ENCODE results near the gene ZNF28. TPM values are rescaled to one million over a fixed set of nuclear protein-coding genes. Genes with fewer than 3 reads are reported as not detected.
"Not testable (repeated sequence)": the region's sequence is repeated elsewhere in the genome, so short reads cannot be mapped to it uniquely, and the experiment has no call there.

ZNF28 gene
- total RNA-seq, 1 experiment from 2014 or later: 10.5 TPM

DNA sequence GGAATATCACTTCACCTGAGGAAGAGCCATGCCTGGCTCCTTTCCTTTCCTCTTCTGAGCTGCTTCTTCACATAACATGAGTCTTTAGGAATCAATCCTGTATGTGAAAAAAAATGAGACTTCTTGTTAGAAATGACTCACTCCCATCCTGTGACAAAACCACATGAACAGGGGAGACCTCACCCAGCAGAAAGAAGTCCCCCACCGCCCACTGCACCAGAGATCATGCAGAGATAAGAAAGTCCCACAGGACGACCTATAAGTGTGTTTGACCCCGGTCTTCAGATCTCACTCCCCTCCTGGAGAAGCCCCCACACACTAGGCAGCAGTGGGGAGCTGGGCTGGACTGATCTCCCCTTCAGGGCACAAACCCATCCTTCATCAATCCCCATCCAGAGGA lies 42.6 kb downstream of the ZNF28 start:
- no peak for DNase-seq (ENCODE audit: low spot score)

- DNase-seq (ENCODE audit: low spot score): not testable (repeated sequence)
Observed at GRCh38 chr19:52756447-52756846, 65.0 kb downstream of the ZNF28 start.

GRCh38 chr19:52749780-52750179 lies 71.7 kb downstream of the ZNF28 start:
- no peak for DNase-seq (ENCODE audit: low spot score)

GRCh38 chr19:52748336-52748950 lies 73.0 kb downstream of the ZNF28 start:
- DNase-seq (ENCODE audit: low spot score): peak; percentile 22

Other genes starting within 250 kb of the ZNF28 start
- 57.1 and 57.3 TPM in 2 replicates for gene ZNF83, start 183.3 kb downstream of the ZNF28 start, total RNA-seq (2014; rRNA removed; shearing (Covaris generic))
- 9.7 and 11.7 TPM in 2 replicates for gene ZNF611, start 86.6 kb downstream of the ZNF28 start, total RNA-seq (2014; rRNA removed; shearing (Covaris generic))
- 0.12 TPM in 1 of 2 replicates, not detected in the other for gene ZNF600, start 34.8 kb downstream of the ZNF28 start, total RNA-seq (2014; rRNA removed; shearing (Covaris generic))
- 11.4 and 12.3 TPM in 2 replicates for gene ZNF468, start 36.0 kb upstream of the ZNF28 start, total RNA-seq (2014; rRNA removed; shearing (Covaris generic))
- gene ZNF320, start 76.0 kb upstream of the ZNF28 start, total RNA-seq (2014; rRNA removed; shearing (Covaris generic)): 3.8 and 5.8 TPM in 2 replicates
- 6.6 and 7.8 TPM in 2 replicates for gene ZNF888, start 101.8 kb upstream of the ZNF28 start, total RNA-seq (2014; rRNA removed; shearing (Covaris generic))
- 10.7 and 12.0 TPM in 2 replicates for gene ZNF816, start 141.2 kb upstream of the ZNF28 start, total RNA-seq (2014; rRNA removed; shearing (Covaris generic))
- gene ERVV-1, start 192.3 kb upstream of the ZNF28 start, total RNA-seq (2014; rRNA removed; shearing (Covaris generic)): not detected in 2 replicates
- gene ERVV-2, start 223.1 kb upstream of the ZNF28 start, total RNA-seq (2014; rRNA removed; shearing (Covaris generic)): 0.22 TPM in 1 of 2 replicates, not detected in the other

All from A172 (cell line).